HG03378 (cell line): ENCODE measurements around the gene NUDT4.
"Not testable (repeated sequence)": the region's sequence is repeated elsewhere in the genome, so short reads cannot be mapped to it uniquely, and the experiment has no call there.

ENCODE experiments used
- ATAC-seq: cut with Tn5 transposase; IDR thresholded peaks from one replicate; pipeline ENCODE4 v1.9.1; 2021; ENCODE audit warnings: mild to moderate bottlenecking, moderate library complexity; ENCODE audit not compliant: unreplicated experiment

The NUDT4 gene

GRCh38 chr12:93425736-93426411 lies 48.1 kb downstream of the NUDT4 start:
- no peak for ATAC-seq

GRCh38 chr12:93426412-93426805 lies 48.7 kb downstream of the NUDT4 start:
- ATAC-seq = no peak

GRCh38 chr12:93427779-93428564 lies 50.2 kb downstream of the NUDT4 start:
- no peak for ATAC-seq

- ATAC-seq = no peak
Measured at GRCh38 chr12:93429448-93429847, 51.7 kb downstream of the NUDT4 start.

GRCh38 chr12:93429852-93430251 lies 52.1 kb downstream of the NUDT4 start:
- no peak for ATAC-seq

- ATAC-seq = no peak
Measured at GRCh38 chr12:93430280-93430679, 52.6 kb downstream of the NUDT4 start.

- not testable (repeated sequence) for ATAC-seq
Measured at GRCh38 chr12:93432031-93432430, 54.3 kb downstream of the NUDT4 start.

GRCh38 chr12:93434256-93434865 lies 56.6 kb downstream of the NUDT4 start:
- ATAC-seq = no peak

GRCh38 chr12:93438266-93439050 lies 60.7 kb downstream of the NUDT4 start:
- no peak for ATAC-seq

- no peak for ATAC-seq
Measured at GRCh38 chr12:93440043-93440835, 62.5 kb downstream of the NUDT4 start.

GRCh38 chr12:93441081-93441616 lies 63.4 kb downstream of the NUDT4 start:
- ATAC-seq = no peak

- peak; percentile 59 for ATAC-seq
Measured at GRCh38 chr12:93441617-93442410, 64.1 kb downstream of the NUDT4 start, which contains the start of gene UBE2N. TSS of gene UBE2N (minus strand) at chr12:93441947. CDS start at chr12:93441884, 63 bp downstream.

GRCh38 chr12:93442411-93443340 lies 65.0 kb downstream of the NUDT4 start:
- ATAC-seq = no peak

- ATAC-seq = no peak
Measured at GRCh38 chr12:93443576-93443975, 65.9 kb downstream of the NUDT4 start.

GRCh38 chr12:93447555-93448290 lies 70.0 kb downstream of the NUDT4 start:
- no peak for ATAC-seq

GRCh38 chr12:93448796-93449195 lies 71.1 kb downstream of the NUDT4 start:
- ATAC-seq = no peak

- peak; percentile 95 for ATAC-seq
Measured at GRCh38 chr12:93449277-93449676, 71.6 kb downstream of the NUDT4 start.
